HG03378 (cell line): ENCODE measurements around the gene WNT8B.

ENCODE experiments used
- ATAC-seq: cut with Tn5 transposase; IDR thresholded peaks from one replicate; pipeline ENCODE4 v1.9.1; 2021; ENCODE audit warnings: mild to moderate bottlenecking, moderate library complexity; ENCODE audit not compliant: unreplicated experiment

Gene WNT8B

GRCh38 chr10:100462709-100463108, at the start of gene WNT8B:
Gene WNT8B (plus strand): TSS chr10:100463009. CDS start chr10:100463169, 160 bp downstream.
- ATAC-seq = no peak

- no peak for ATAC-seq
These were observed 49.6 kb upstream of the WNT8B start for GRCh38 chr10:100413173-100413572.

- ATAC-seq = no peak
These were observed 42.8 kb upstream of the WNT8B start for GRCh38 chr10:100419911-100420449.

GRCh38 chr10:100427374-100427773, 35.4 kb upstream of the WNT8B start:
- no peak for ATAC-seq

GRCh38 chr10:100433253-100434240, 29.3 kb upstream of the WNT8B start:
- ATAC-seq = peak; percentile 76

GRCh38 chr10:100436255-100436654, 26.6 kb upstream of the WNT8B start:
- ATAC-seq = no peak

- no peak for ATAC-seq
These were observed 24.0 kb upstream of the WNT8B start for GRCh38 chr10:100438674-100439315.

- no peak for ATAC-seq
These were observed 20.3 kb upstream of the WNT8B start for GRCh38 chr10:100442548-100442947.

GRCh38 chr10:100446130-100446761, 16.6 kb upstream of the WNT8B start:
- ATAC-seq = no peak

- no peak for ATAC-seq
These were observed 15.1 kb upstream of the WNT8B start for GRCh38 chr10:100447663-100448062.

- ATAC-seq = no peak
These were observed 13.9 kb upstream of the WNT8B start for GRCh38 chr10:100448951-100449350.

GRCh38 chr10:100468322-100468721, 5.5 kb downstream of the WNT8B start:
- ATAC-seq = no peak

- no peak for ATAC-seq
These were observed 6.2 kb downstream of the WNT8B start for GRCh38 chr10:100468978-100469377.

GRCh38 chr10:100469756-100470155, 6.9 kb downstream of the WNT8B start:
- ATAC-seq = no peak

- ATAC-seq = no peak
These were observed 7.6 kb downstream of the WNT8B start for GRCh38 chr10:100470367-100470766.

- ATAC-seq = no peak
These were observed 15.2 kb downstream of the WNT8B start for GRCh38 chr10:100477970-100478369.

- ATAC-seq = no peak
These were observed 16.2 kb downstream of the WNT8B start for GRCh38 chr10:100479037-100479436.

GRCh38 chr10:100480002-100480401, 17.2 kb downstream of the WNT8B start:
- no peak for ATAC-seq

- ATAC-seq = peak; percentile 96
These were observed 18.8 kb downstream of the WNT8B start for GRCh38 chr10:100481462-100482081.

GRCh38 chr10:100482181-100482833, 19.5 kb downstream of the WNT8B start:
- ATAC-seq = no peak
